ENCODE measurements around the gene CAMK2B.

DNA sequence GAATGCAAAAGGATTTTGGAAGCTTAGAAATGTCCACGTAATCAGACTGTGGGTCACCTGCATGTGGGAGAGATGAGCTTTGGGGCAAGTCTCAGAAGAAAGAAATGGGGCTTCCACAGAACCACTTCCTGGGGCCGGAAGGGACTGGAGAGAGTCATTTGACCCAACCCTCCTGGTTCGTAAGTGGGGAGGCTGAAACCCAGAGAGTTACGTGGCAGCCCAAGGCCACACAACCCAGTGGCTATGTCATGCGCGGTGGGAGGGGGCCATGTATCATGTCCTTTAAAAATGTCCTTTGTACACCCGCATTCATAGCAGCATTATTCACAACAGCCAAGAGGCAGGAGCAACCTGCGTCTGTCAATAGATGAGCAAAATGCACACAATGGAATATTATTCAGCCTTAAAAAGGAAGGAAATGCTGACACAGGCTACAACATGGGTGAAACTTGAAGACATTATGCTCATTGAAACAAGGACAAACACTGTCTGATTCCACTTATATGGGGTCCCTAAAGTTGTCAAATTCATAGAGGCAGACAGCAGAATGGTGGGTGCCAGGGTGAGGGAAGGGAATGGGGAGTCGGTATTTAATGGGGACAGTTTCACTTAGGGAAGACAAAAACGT lies 15.1 kb downstream of the CAMK2B start:
- TF ChIP-seq, protein P1, sequence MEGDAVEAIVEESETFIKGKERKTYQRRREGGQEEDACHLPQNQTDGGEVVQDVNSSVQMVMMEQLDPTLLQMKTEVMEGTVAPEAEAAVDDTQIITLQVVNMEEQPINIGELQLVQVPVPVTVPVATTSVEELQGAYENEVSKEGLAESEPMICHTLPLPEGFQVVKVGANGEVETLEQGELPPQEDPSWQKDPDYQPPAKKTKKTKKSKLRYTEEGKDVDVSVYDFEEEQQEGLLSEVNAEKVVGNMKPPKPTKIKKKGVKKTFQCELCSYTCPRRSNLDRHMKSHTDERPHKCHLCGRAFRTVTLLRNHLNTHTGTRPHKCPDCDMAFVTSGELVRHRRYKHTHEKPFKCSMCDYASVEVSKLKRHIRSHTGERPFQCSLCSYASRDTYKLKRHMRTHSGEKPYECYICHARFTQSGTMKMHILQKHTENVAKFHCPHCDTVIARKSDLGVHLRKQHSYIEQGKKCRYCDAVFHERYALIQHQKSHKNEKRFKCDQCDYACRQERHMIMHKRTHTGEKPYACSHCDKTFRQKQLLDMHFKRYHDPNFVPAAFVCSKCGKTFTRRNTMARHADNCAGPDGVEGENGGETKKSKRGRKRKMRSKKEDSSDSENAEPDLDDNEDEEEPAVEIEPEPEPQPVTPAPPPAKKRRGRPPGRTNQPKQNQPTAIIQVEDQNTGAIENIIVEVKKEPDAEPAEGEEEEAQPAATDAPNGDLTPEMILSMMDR (IDR thresholded peaks at IDR 0.05; ENCODE audit: low read length) = no peak
- TF ChIP-seq EZH2 (optimal IDR thresholded peaks at IDR 0.05; ENCODE audit: low read depth, low read length) = no peak

Data from MM.1S (cell line).